ENCODE results near the gene MBTPS1.

The MBTPS1 gene

GRCh38 chr16:84061236-84061819 lies 55.4 kb downstream of the MBTPS1 start:
- H3K27me3 Mint-ChIP-seq (ENCODE audit: low read depth, poor library complexity) = no peaks in the 10 kb centered on the region
- no peaks in the 10 kb centered on the region for H3K9me3 Mint-ChIP-seq
- DNase-seq = no peak
- H3K36me3 Mint-ChIP-seq (ENCODE audit: low read depth) = peaks cover 56% of the 10 kb centered on the region
- TF ChIP-seq, protein P1, sequence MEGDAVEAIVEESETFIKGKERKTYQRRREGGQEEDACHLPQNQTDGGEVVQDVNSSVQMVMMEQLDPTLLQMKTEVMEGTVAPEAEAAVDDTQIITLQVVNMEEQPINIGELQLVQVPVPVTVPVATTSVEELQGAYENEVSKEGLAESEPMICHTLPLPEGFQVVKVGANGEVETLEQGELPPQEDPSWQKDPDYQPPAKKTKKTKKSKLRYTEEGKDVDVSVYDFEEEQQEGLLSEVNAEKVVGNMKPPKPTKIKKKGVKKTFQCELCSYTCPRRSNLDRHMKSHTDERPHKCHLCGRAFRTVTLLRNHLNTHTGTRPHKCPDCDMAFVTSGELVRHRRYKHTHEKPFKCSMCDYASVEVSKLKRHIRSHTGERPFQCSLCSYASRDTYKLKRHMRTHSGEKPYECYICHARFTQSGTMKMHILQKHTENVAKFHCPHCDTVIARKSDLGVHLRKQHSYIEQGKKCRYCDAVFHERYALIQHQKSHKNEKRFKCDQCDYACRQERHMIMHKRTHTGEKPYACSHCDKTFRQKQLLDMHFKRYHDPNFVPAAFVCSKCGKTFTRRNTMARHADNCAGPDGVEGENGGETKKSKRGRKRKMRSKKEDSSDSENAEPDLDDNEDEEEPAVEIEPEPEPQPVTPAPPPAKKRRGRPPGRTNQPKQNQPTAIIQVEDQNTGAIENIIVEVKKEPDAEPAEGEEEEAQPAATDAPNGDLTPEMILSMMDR (IDR thresholded peaks at IDR 0.05) = no peak
- no peak overlapping the region for H3K27ac Mint-ChIP-seq
- H3K4me3 Mint-ChIP-seq = no peak overlapping the region
- peaks cover 6% of the 10 kb centered on the region for H3K4me1 Mint-ChIP-seq

DNA sequence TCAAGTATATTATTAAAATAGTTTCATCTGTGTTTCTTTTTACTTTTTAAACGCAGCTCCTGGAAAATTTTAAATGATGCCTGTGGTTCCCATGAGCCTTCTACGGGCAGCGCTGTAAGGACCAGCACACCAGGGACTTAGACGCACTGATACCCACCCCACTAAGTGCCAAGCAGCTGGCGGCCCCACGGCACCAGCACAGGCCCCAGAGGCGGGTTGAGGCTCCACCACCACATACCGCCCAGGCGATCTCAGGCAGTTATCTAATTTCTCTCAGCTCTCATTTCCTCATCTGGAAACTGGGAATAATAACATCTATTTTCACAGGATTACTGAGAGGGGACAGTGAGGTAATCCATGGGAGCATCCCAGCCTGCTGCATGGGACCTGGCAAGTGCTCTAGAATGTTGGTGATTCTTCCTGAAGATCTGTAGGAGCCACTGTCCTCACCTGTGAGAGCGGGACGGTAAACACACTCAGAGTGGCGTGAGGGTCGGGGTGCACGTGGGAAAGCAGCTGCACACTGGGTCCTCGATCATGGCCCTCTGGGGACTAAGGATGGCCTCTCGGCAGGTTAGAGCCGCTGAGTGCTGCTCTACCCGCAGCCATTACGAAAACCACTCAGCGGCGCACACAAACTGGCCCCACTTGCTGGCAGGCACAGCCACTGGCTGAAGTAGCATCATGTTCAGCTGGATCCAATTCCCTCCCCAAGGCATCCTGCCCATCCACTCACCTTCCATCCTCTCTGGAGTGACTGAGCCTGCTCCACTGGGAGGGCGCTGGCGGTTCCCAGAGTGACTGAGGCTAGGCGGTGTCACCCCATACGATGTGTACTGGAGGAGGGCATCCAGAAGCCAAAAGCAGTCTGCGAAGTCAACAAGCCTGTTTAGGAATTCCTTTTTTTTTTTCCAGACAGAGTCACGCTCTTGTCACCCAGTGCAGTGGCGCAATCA lies 56.5 kb downstream of the MBTPS1 start:
- no peak overlapping the region for H3K4me3 Mint-ChIP-seq
- no peak overlapping the region for H3K27ac Mint-ChIP-seq
- peaks cover 17% of the 10 kb centered on the region for H3K4me1 Mint-ChIP-seq
- H3K9me3 Mint-ChIP-seq = no peaks in the 10 kb centered on the region
- peaks cover 65% of the 10 kb centered on the region for H3K36me3 Mint-ChIP-seq (ENCODE audit: low read depth)
- DNase-seq = no peak
- no peaks in the 10 kb centered on the region for H3K27me3 Mint-ChIP-seq (ENCODE audit: low read depth, poor library complexity)
- TF ChIP-seq, protein P1 (IDR thresholded peaks at IDR 0.05) = no peak

GRCh38 chr16:84059111-84059510 lies 57.6 kb downstream of the MBTPS1 start:
- Mint-ChIP-seq H3K27ac (no peak overlapping the region), H3K9me3 (no peaks in the 10 kb centered on the region), H3K4me1 (peaks cover 25% of the 10 kb centered on the region), H3K36me3 (ENCODE audit: low read depth) (peaks cover 77% of the 10 kb centered on the region), H3K27me3 (ENCODE audit: low read depth, poor library complexity) (no peaks in the 10 kb centered on the region), H3K4me3 (no peak overlapping the region)
- DNase-seq = no peak
- TF ChIP-seq, protein P1 (IDR thresholded peaks at IDR 0.05) = no peak

- Mint-ChIP-seq H3K9me3 (no peaks in the 10 kb centered on the region), H3K27ac (peak overlapping the region; percentile 32), H3K27me3 (ENCODE audit: low read depth, poor library complexity) (no peaks in the 10 kb centered on the region), H3K4me3 (no peak overlapping the region), H3K36me3 (ENCODE audit: low read depth) (peaks cover 81% of the 10 kb centered on the region), H3K4me1 (peaks cover 25% of the 10 kb centered on the region)
- TF ChIP-seq, protein P1 (IDR thresholded peaks at IDR 0.05) = no peak
- no peak for DNase-seq
Measured at GRCh38 chr16:84058664-84059063, 58.1 kb downstream of the MBTPS1 start.

DNA sequence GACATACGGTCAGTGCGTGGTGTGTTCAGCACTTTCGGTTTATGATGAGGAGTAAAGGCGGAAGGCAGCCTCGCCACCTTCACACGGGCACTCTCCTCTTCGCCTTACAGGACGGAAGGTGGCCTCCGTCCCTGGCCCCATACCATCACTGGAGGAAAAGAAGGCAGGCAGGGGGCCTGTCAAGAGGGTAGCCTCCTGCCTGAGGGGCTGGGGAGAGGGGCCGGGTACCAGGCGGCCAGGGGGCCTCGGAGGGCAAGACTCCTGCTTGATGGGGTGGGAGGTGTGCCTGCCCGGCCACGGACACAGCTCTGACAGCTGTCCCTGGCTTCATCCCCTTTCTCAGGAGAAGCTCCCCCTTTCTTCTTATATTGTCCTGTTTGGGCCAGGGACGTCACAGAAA lies 58.5 kb downstream of the MBTPS1 start:
- H3K27ac Mint-ChIP-seq = peak overlapping the region; percentile 64
- no peaks in the 10 kb centered on the region for H3K27me3 Mint-ChIP-seq (ENCODE audit: low read depth, poor library complexity)
- H3K36me3 Mint-ChIP-seq (ENCODE audit: low read depth) = peaks cover 81% of the 10 kb centered on the region
- H3K9me3 Mint-ChIP-seq = no peaks in the 10 kb centered on the region
- H3K4me1 Mint-ChIP-seq = peaks cover 30% of the 10 kb centered on the region
- TF ChIP-seq, protein P1 (IDR thresholded peaks at IDR 0.05) = no peak
- H3K4me3 Mint-ChIP-seq = no peak overlapping the region
- DNase-seq = no peak
